LNCaP clone FGC (cell line): ENCODE measurements around the gene BMX.

ENCODE experiments used
- DNase-seq: peaks from one replicate; pipeline ENCODE4 v3.0.0-alpha.2; 2011; ENCODE audit warnings: low read depth
- H3K4me3 ChIP-seq: 2 replicates; pipeline ENCODE4 v1.5.1; 2011; ENCODE audit warnings: mild to moderate bottlenecking, low read depth, low read length, control low read depth
- CTCF ChIP-seq: IDR thresholded peaks from 2 replicates; pipeline ENCODE4 v1.5.1; 2012; ENCODE audit warnings: mild to moderate bottlenecking; ENCODE audit not compliant: control insufficient read depth, insufficient read depth; ENCODE audit errors: extremely low read depth

The BMX gene

DNA sequence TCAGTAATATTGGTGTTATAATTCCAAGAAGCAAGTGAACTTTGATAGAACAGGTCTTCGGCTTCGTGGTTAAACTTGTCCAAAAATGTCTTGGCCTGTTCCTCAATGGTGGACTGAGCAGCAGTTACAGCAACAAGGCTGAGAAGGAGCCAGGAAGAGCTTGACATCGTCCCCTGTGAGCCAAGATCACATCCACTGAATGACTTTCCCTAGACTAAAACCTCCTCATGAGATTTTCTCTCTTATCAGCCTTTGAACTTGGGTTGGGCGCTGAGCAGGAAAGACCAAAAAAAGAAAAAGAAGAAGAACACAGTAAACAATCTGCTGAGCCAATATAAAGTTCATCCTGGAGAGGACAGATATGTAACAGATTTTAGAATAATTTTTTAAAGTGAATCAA is 100.1 kb downstream of the BMX start, which contains the start of gene ACE2:
ACE2 (minus strand) TSS at position 216 of the 400 bp plus-strand sequence; CDS start at position 167, 49 bp downstream.
- no peak for TF ChIP-seq CTCF
- no peak within 1 kb of the TSS for H3K4me3 ChIP-seq
- no peak for DNase-seq

GRCh38 chrX:15601932-15602331 is 101.3 kb downstream of the BMX start:
- no peak for DNase-seq
- H3K4me3 ChIP-seq = no peak overlapping the region
- no peak for TF ChIP-seq CTCF

DNA sequence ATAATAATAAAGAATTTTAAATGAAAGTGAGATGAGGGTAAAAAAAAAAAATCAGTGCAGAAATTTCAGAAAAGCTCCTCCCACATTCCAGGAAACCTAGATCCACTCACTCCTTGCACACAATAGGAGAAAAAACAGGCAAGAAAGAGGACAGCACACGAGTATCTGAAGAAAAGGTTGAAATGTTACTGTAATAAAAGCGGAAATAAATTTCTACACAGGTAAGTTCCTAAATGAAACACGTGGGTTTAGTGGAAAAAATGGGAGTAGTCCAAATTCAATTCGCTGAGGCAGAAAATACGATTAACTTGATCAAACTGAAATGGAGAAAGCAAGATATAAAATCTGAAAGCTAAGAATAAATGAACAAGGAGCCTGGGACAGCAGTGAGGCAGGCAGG is 102.2 kb downstream of the BMX start:
- no peak for DNase-seq
- no peak overlapping the region for H3K4me3 ChIP-seq
- TF ChIP-seq CTCF = no peak

- TF ChIP-seq CTCF = no peak
- H3K4me3 ChIP-seq = no peak overlapping the region
Measured at GRCh38 chrX:15605226-15605625, 104.6 kb downstream of the BMX start.

More at GRCh38 chrX:15605226-15605625, 104.6 kb downstream of the BMX start:
- DNase-seq = no peak
